HCT116 (cell line): ENCODE results near the gene HOXB9. TPM values are rescaled to one million over a fixed set of nuclear protein-coding genes. Genes with fewer than 3 reads are reported as not detected.

Experiments used
- ATAC-seq: fragments of 200-7000 bp; cut with Tn5 transposase; 2 replicates; pipeline ENCODE4 v1.9.1; 2020; ENCODE audit warnings: mild to moderate bottlenecking, moderate library complexity
- BruUV-seq: library from RNA; stranded (reverse); fragments of 400-500 nt; replicated peaks from 2 replicates; lab custom pipeline; 2021; lab: Mats Ljungman, UMichigan
- CTCF ChIA-PET: fragments of 300-600 bp; sonication (Branson Sonifier 250); formaldehyde crosslinking; loops from one replicate; lab custom pipeline; 2021; ENCODE audit warnings: antibody characterized with exemption; lab: Charles Lee
- POLR2A ChIA-PET: fragments of 300-600, 350-600 bp; sonication (Branson Sonifier 250); formaldehyde crosslinking; loops from one replicate; lab custom pipeline; 2021; ENCODE audit warnings: antibody characterized with exemption; lab: Charles Lee
- RAD21 ChIA-PET, 2 experiments: fragments of 300-600 bp; sonication (Branson Sonifier 250); formaldehyde crosslinking; loops; one replicate each; lab custom pipeline; 2023; ENCODE audit warnings: low total read pairs in 2 of 2; ENCODE audit not compliant: uncharacterized antibody in 2 of 2, unreplicated experiment in 2 of 2, low non-redundant PET in 1 of 2; lab: Charles Lee
- DNase-seq: peaks from one replicate; pipeline ENCODE4 v3.0.0-alpha.2; 2010; ENCODE audit warnings: low read depth, low spot score
- H2AFZ ChIP-seq: fragments of 200-600 bp; shearing (Covaris generic), sonication (generic); 2 replicates; pipeline ENCODE4 v1.6.1; 2017; ENCODE audit warnings: low read depth, mixed run types, mixed read lengths, antibody characterized with exemption, low read length; ENCODE audit not compliant: poor library complexity, severe bottlenecking
- H3K27ac ChIP-seq: 2 replicates; pipeline ENCODE4 v1.5.1; 2012; ENCODE audit warnings: low read depth, low read length
- H3K27me3 ChIP-seq: fragments of 200-600 bp; sonication (generic); 2 replicates; pipeline ENCODE4 v1.6.1; 2016; ENCODE audit warnings: mixed run types, low read length, mixed read lengths; ENCODE audit not compliant: insufficient read depth
- H3K36me3 ChIP-seq, 2 experiments: fragments of 200-500 bp in 1 of 2; fragments of 200-600 bp in 1 of 2; sonication (Bioruptor generic) in 1 of 2; sonication (generic) in 1 of 2; 2 replicates each; pipeline versions ENCODE4 v1.5.1 to v1.6.1; 2014 to 2016; ENCODE audit warnings: low read length in 2 of 2, inconsistent platforms in 1 of 2, mixed read lengths in 1 of 2, mixed run types in 1 of 2; ENCODE audit not compliant: insufficient read depth in 2 of 2, control insufficient read depth in 1 of 2
- H3K4me1 ChIP-seq, 2 experiments: fragments of 200-600 bp in 1 of 2; sonication (generic) in 1 of 2; 2 replicates each; pipeline versions ENCODE4 v1.5.1 to v1.6.1; 2012 to 2017; ENCODE audit warnings: low read length in 2 of 2, inconsistent platforms in 1 of 2, mild to moderate bottlenecking in 1 of 2, mixed read lengths in 1 of 2, mixed run types in 1 of 2, moderate library complexity in 1 of 2; ENCODE audit not compliant: insufficient read depth in 2 of 2, control insufficient read depth in 1 of 2
- H3K4me2 ChIP-seq: fragments of 200-600 bp; sonication (generic); 2 replicates; pipeline ENCODE4 v1.6.1; 2017; ENCODE audit warnings: mixed run types, low read length, mixed read lengths
- H3K4me3 ChIP-seq, 2 experiments: fragments of 200-600 bp in 1 of 2; sonication (generic) in 1 of 2; replicated peaks in 1 of 2; 2 replicates each; pipeline ENCODE4 v1.5.1; 2011 to 2016; ENCODE audit warnings: low read length in 2 of 2, control low read depth in 1 of 2, low read depth in 1 of 2, mild to moderate bottlenecking in 1 of 2, mixed read lengths in 1 of 2, mixed run types in 1 of 2
- H3K79me2 ChIP-seq: fragments of 200-600 bp; sonication (generic); 2 replicates; pipeline ENCODE4 v1.6.1; 2017; ENCODE audit warnings: mild to moderate bottlenecking, mixed run types, low read length, moderate library complexity, mixed read lengths; ENCODE audit not compliant: insufficient read depth
- H3K9ac ChIP-seq: fragments of 200-600 bp; sonication (generic); 2 replicates; pipeline ENCODE4 v1.6.1; 2016; ENCODE audit warnings: low read length, mixed read lengths
- H3K9me2 ChIP-seq: fragments of 200-600 bp; sonication (generic), shearing (Covaris generic); 2 replicates; pipeline ENCODE4 v1.6.1; 2017; ENCODE audit warnings: mixed run types, mild to moderate bottlenecking, moderate library complexity; ENCODE audit not compliant: insufficient read depth
- H3K9me3 ChIP-seq, 2 experiments: fragments of 200-500 bp in 1 of 2; fragments of 200-600 bp in 1 of 2; sonication (Bioruptor generic) in 1 of 2; sonication (generic) in 1 of 2; 2 replicates each; pipeline ENCODE4 v1.6.1; 2014 to 2017; ENCODE audit warnings: low read length in 2 of 2, mixed read lengths in 2 of 2, inconsistent platforms in 1 of 2, low read depth in 1 of 2, mild to moderate bottlenecking in 1 of 2, mixed run types in 1 of 2, moderate library complexity in 1 of 2; ENCODE audit not compliant: control insufficient read depth in 1 of 2, insufficient read depth in 1 of 2
- H4K20me1 ChIP-seq: fragments of 200-600 bp; sonication (generic), shearing (Covaris generic); 2 replicates; pipeline ENCODE4 v1.6.1; 2017; ENCODE audit warnings: mixed run types, mild to moderate bottlenecking, moderate library complexity; ENCODE audit not compliant: insufficient read depth
- CBX3 ChIP-seq: IDR thresholded peaks from 2 replicates; pipeline ENCODE4 v1.6.1; 2012; ENCODE audit warnings: low read depth
- CEBPB ChIP-seq: IDR thresholded peaks from 2 replicates; pipeline ENCODE4 v1.6.1; 2012; ENCODE audit warnings: low read depth
- EGR1 ChIP-seq: IDR thresholded peaks from 2 replicates; pipeline ENCODE4 v1.6.1; 2012; ENCODE audit warnings: low read depth
- ELF1 ChIP-seq: IDR thresholded peaks from 2 replicates; pipeline ENCODE4 v1.6.1; 2012; ENCODE audit warnings: low read depth, borderline replicate concordance
- EZH2phosphoT487 ChIP-seq: fragments of 200-600 bp; IDR thresholded peaks from 2 replicates; pipeline ENCODE4 v1.6.1; 2018; ENCODE audit warnings: antibody characterized with exemption, borderline replicate concordance
- FOSL1 ChIP-seq: IDR thresholded peaks from 2 replicates; pipeline ENCODE4 v1.6.1; 2012; ENCODE audit warnings: low read depth
- JUND ChIP-seq: IDR thresholded peaks from 2 replicates; pipeline ENCODE4 v1.6.1; 2012
- POLR2A ChIP-seq: IDR thresholded peaks from 2 replicates; pipeline ENCODE4 v1.7.0; 2011; ENCODE audit warnings: borderline replicate concordance; ENCODE audit not compliant: insufficient read depth, insufficient read length; ENCODE audit errors: extremely low read depth
- POLR2AphosphoS5 ChIP-seq: IDR thresholded peaks from 2 replicates; pipeline ENCODE4 v1.6.1; 2011; ENCODE audit warnings: mild to moderate bottlenecking, low read depth, low read length, moderate library complexity
- RAD21 ChIP-seq: IDR thresholded peaks from 2 replicates; pipeline ENCODE4 v1.6.1; 2012; ENCODE audit warnings: low read depth, mild to moderate bottlenecking
- SRF ChIP-seq: IDR thresholded peaks from 2 replicates; pipeline ENCODE4 v1.6.1; 2012; ENCODE audit warnings: low read depth
- TCF7L2 ChIP-seq: IDR thresholded peaks from 2 replicates; pipeline ENCODE4 v1.7.0; 2011; ENCODE audit warnings: borderline replicate concordance, inconsistent platforms; ENCODE audit not compliant: insufficient read depth, insufficient read length; ENCODE audit errors: extremely low read depth
- YY1 ChIP-seq: IDR thresholded peaks from 2 replicates; pipeline ENCODE4 v1.6.1; 2011; ENCODE audit warnings: low read length, low read depth, moderate library complexity, mild to moderate bottlenecking; ENCODE audit not compliant: insufficient replicate concordance; ENCODE audit errors: extremely low read depth
- ZFX ChIP-seq: fragments of 450-650 bp; IDR thresholded peaks from 2 replicates; pipeline ENCODE4 v1.6.1; 2017
- ZNF274 ChIP-seq: fragments of 200-500 bp; sonication (Bioruptor generic); IDR thresholded peaks from 2 replicates; pipeline ENCODE4 v1.6.1; 2014; ENCODE audit warnings: mild to moderate bottlenecking, low read depth, low read length, inconsistent platforms
- intact Hi-C: fragments of 100-400 bp; cut with micrococcal nuclease; formaldehyde crosslinking; loops from 2 replicates; pipeline ENCODE4 v1.10.0; 2022
- total RNA-seq: library from RNA; stranded (reverse); gene quantifications from one replicate; pipeline ENCODE4 v1.2.1, GENCODE V29; 2021; ENCODE audit not compliant: unreplicated experiment
- TF ChIP-seq, protein P1 (sequence below): IDR thresholded peaks from 2 replicates; pipeline ENCODE4 v1.6.1; 2012
- TF ChIP-seq, protein P2 (sequence below): IDR thresholded peaks from 2 replicates; pipeline ENCODE4 v1.6.1; 2012
- TF ChIP-seq, protein P3 (sequence below), 3 experiments: fragments of 200-600 bp in 1 of 3; sonication (generic) in 1 of 3; IDR thresholded peaks in 2 of 3; conservative IDR thresholded peaks in 1 of 3; 2 replicates each; pipeline ENCODE4 v1.5.1; 2012 to 2017; ENCODE audit warnings: low read depth in 2 of 3, low read length in 2 of 3, antibody characterized with exemption in 1 of 3, borderline replicate concordance in 1 of 3, control low read depth in 1 of 3, mild to moderate bottlenecking in 1 of 3, mixed read lengths in 1 of 3, mixed run types in 1 of 3, moderate library complexity in 1 of 3; ENCODE audit not compliant: insufficient read depth in 1 of 3

Gene HOXB9
- total RNA-seq, 1 experiment from 2014 or later = 40.1 TPM

GRCh38 chr17:48584223-48584741 lies 41.9 kb downstream of the HOXB9 start:
- DNase-seq (no peak), ATAC-seq (no peak)
- Histone ChIP-seq H3K36me3 (no peaks in the 10 kb centered on the region), H3K27me3 (no peaks in the 10 kb centered on the region), H4K20me1 (no peaks in the 10 kb centered on the region), H3K9me3 (no peaks in the 10 kb centered on the region), H3K9me2 (no peaks in the 10 kb centered on the region), H3K4me3 (peak overlapping the region; percentile 74 to 76), H3K4me1 (peaks cover 27 to 78% of the 10 kb centered on the region in 2 experiments), H2AFZ (no peak overlapping the region), H3K79me2 (peaks cover 79% of the 10 kb centered on the region), H3K9ac (peak overlapping the region; percentile 63), H3K27ac (peak overlapping the region; percentile 91), H3K4me2 (peak overlapping the region; percentile 98)
- intact Hi-C loops = no loop called here
- ChIA-PET POLR2A (no interaction called here), CTCF (interaction anchor here (0.8 to 1.6 kb wide), 2 partner anchors 232 to 321 kb away, joined by 3 to 4 read pairs; no protein-coding TSS in a partner anchor), RAD21 (no interaction called here)
- TF ChIP-seq EZH2phosphoT487 = no peak
- no peak for TF ChIP-seq RAD21
- TF ChIP-seq POLR2AphosphoS5 = no peak
- TF ChIP-seq SRF = no peak
- no peak for TF ChIP-seq ZFX
- TF ChIP-seq TCF7L2 = no peak
- TSS peak; percentile 29 for BruUV-seq

GRCh38 chr17:48583708-48584222 lies 42.4 kb downstream of the HOXB9 start:
- Histone ChIP-seq H3K9me2 (no peaks in the 10 kb centered on the region), H3K27me3 (no peaks in the 10 kb centered on the region), H3K27ac (peak overlapping the region; percentile 91), H2AFZ (no peak overlapping the region), H3K4me1 (peaks cover 27 to 73% of the 10 kb centered on the region in 2 experiments), H3K79me2 (peaks cover 84% of the 10 kb centered on the region), H3K4me3 (no peak overlapping the region; a peak in 1 of 4 replicates), H3K9ac (peak overlapping the region; percentile 63), H3K9me3 (no peaks in the 10 kb centered on the region), H3K36me3 (no peaks in the 10 kb centered on the region), H3K4me2 (peak overlapping the region; percentile 98), H4K20me1 (no peaks in the 10 kb centered on the region)
- ATAC-seq (no peak), DNase-seq (no peak)
- intact Hi-C loops = no loop called here
- POLR2A ChIA-PET = no interaction called here
- CTCF ChIA-PET = interaction anchor here (0.5 to 1.6 kb wide), 3 partner anchors 232 to 505 kb away, joined by 3 to 10 read pairs (median 4); no protein-coding TSS in a partner anchor
- no TSS peak for BruUV-seq
- TF ChIP-seq, protein P1, sequence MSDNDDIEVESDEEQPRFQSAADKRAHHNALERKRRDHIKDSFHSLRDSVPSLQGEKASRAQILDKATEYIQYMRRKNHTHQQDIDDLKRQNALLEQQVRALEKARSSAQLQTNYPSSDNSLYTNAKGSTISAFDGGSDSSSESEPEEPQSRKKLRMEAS = no peak
- TF ChIP-seq RAD21 (no peak), CBX3 (no peak), POLR2AphosphoS5 (no peak), TCF7L2 (no peak), EGR1 (no peak), CEBPB (no peak), POLR2A (no peak), SRF (no peak), FOSL1 (no peak), JUND (no peak), YY1 (no peak), ELF1 (no peak), ZFX (no peak), ZNF274 (no peak)
- TF ChIP-seq, protein P2, sequence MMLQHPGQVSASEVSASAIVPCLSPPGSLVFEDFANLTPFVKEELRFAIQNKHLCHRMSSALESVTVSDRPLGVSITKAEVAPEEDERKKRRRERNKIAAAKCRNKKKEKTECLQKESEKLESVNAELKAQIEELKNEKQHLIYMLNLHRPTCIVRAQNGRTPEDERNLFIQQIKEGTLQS = no peak
- TF ChIP-seq, protein P3, sequence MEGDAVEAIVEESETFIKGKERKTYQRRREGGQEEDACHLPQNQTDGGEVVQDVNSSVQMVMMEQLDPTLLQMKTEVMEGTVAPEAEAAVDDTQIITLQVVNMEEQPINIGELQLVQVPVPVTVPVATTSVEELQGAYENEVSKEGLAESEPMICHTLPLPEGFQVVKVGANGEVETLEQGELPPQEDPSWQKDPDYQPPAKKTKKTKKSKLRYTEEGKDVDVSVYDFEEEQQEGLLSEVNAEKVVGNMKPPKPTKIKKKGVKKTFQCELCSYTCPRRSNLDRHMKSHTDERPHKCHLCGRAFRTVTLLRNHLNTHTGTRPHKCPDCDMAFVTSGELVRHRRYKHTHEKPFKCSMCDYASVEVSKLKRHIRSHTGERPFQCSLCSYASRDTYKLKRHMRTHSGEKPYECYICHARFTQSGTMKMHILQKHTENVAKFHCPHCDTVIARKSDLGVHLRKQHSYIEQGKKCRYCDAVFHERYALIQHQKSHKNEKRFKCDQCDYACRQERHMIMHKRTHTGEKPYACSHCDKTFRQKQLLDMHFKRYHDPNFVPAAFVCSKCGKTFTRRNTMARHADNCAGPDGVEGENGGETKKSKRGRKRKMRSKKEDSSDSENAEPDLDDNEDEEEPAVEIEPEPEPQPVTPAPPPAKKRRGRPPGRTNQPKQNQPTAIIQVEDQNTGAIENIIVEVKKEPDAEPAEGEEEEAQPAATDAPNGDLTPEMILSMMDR (IDR thresholded peaks at IDR 0.05 in 2 of 3, conservative IDR thresholded peaks at IDR 0.05 in 1 of 3; ENCODE audit: borderline replicate concordance in 1 of 3, insufficient read depth in 1 of 3, low read depth in 2 of 3, low read length in 2 of 3) = no peak
- RAD21 ChIA-PET = interaction anchor here in 1 of 2 experiments (1.1 kb wide), 1 partner anchor 324 kb away, joined by 3 read pairs; no protein-coding TSS in a partner anchor
